Calu3 (cell line): ENCODE data around the gene ATXN10. TPM values are rescaled to one million over a fixed set of nuclear protein-coding genes. Genes with fewer than 3 reads are reported as not detected.

Experiments used
- BruUV-seq: library from RNA; stranded (reverse); fragments of 400-500 nt; replicated peaks from 2 replicates; lab custom pipeline; 2021; lab: Mats Ljungman, UMichigan
- CTCF ChIA-PET: fragments of 300-600 bp; sonication (Branson Sonifier 250); formaldehyde crosslinking; loops from one replicate; lab custom pipeline; 2022; ENCODE audit warnings: antibody characterized with exemption; lab: Charles Lee
- DNase-seq: peaks from one replicate; pipeline ENCODE4 v3.0.0; 2022
- H3K27ac Mint-ChIP-seq: one replicate; pipeline ENCODE4 v1.8.0; 2022; ENCODE audit warnings: mixed read lengths; ENCODE audit not compliant: unreplicated experiment
- H3K27me3 Mint-ChIP-seq: one replicate; pipeline ENCODE4 v1.8.0; 2022; ENCODE audit warnings: mixed read lengths; ENCODE audit not compliant: unreplicated experiment
- H3K36me3 Mint-ChIP-seq: one replicate; pipeline ENCODE4 v1.8.0; 2022; ENCODE audit warnings: mild to moderate bottlenecking, moderate library complexity, mixed read lengths; ENCODE audit not compliant: insufficient read depth, unreplicated experiment
- H3K4me1 Mint-ChIP-seq: one replicate; pipeline ENCODE4 v1.8.0; 2022; ENCODE audit warnings: mild to moderate bottlenecking, low read depth, mixed read lengths; ENCODE audit not compliant: unreplicated experiment
- H3K4me3 Mint-ChIP-seq: one replicate; pipeline ENCODE4 v1.8.0; 2022; ENCODE audit warnings: mild to moderate bottlenecking, low read depth, moderate library complexity, mixed read lengths; ENCODE audit not compliant: unreplicated experiment
- H3K9me3 Mint-ChIP-seq: one replicate; pipeline ENCODE4 v1.8.0; 2022; ENCODE audit warnings: low read depth, mixed read lengths; ENCODE audit not compliant: unreplicated experiment
- CTCF ChIP-seq: fragments of 200-600 bp; IDR thresholded peaks from one replicate; pipeline ENCODE4 v1.8.0; 2022; ENCODE audit warnings: antibody characterized with exemption; ENCODE audit not compliant: unreplicated experiment
- intact Hi-C: fragments of 100-400 bp; cut with micrococcal nuclease; formaldehyde crosslinking; loops from one replicate; pipeline ENCODE4 v1.10.0; 2022; ENCODE audit not compliant: unreplicated experiment
- total RNA-seq: library from RNA; stranded (reverse); gene quantifications from 2 replicates; pipeline ENCODE4 v1.2.3, GENCODE V29; 2022

The ATXN10 gene
- total RNA-seq, 1 experiment from 2014 or later: 263 TPM

DNA sequence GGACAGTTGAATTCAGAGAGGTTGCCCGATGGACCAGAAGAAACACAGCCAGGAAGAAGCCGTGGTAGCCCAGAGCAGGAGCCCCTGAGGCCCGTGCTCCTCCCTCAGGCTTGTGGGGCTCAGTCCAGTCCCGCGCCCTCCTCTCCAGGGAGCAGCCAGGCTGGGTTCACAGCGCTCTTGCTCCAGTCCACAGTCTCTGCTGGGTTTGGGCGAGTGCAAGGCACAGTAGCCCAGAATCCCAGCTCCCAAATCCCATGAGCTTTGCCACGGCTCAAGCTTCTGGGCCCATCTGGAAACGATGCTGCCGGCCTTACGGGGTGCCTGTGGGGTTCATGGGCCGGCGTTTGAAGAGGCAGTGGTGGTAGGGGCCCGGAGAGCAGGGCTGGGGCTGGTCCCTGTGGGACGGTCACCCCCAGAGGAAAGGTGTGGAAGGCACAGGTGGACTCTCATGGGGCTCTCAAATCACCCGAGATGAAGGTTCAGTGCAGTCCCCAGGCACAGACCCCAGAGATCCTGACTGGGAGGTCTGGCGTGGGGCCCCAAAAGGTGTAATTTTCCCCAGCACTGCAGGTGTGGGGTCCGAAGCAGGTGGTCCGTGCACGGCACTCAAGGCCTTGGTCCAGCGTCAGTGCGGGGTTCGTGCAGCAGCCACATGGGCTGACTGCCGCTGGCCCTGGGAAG lies 30.6 kb upstream of the ATXN10 start:
- peaks cover 29% of the 10 kb centered on the region for H3K36me3 Mint-ChIP-seq
- intact Hi-C loops: no loop called here
- peak overlapping the region; percentile 100 for H3K27ac Mint-ChIP-seq
- H3K4me3 Mint-ChIP-seq: no peak overlapping the region
- CTCF ChIA-PET: no interaction called here
- DNase-seq: no peak
- peaks cover 46% of the 10 kb centered on the region for H3K4me1 Mint-ChIP-seq
- H3K27me3 Mint-ChIP-seq: no peaks in the 10 kb centered on the region
- no peak for TF ChIP-seq CTCF
- no TSS peak for BruUV-seq
- H3K9me3 Mint-ChIP-seq: no peaks in the 10 kb centered on the region

DNA sequence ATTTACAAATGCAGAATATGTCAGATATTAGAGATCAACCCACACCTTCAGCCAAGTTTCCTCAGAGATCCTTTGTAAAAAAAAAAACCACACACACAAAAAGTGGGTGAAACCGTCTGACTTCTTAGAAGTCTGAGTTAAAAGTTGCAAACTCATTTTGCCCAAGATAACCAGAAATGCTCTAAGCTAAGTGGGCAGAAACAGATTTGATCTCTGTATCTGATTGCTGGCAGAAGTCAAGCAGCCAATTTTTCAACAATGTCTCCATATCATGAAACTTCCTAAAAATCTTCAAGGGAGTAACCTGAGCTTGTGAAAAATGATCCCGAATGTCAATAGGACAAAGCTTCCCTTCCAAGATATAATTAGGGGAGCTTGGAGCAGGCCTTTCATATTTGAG lies 28.6 kb upstream of the ATXN10 start:
- Mint-ChIP-seq H3K27ac (peak overlapping the region; percentile 56), H3K9me3 (no peaks in the 10 kb centered on the region), H3K36me3 (peaks cover 35% of the 10 kb centered on the region), H3K4me3 (no peak overlapping the region), H3K27me3 (no peaks in the 10 kb centered on the region), H3K4me1 (peaks cover 48% of the 10 kb centered on the region)
- CTCF ChIA-PET: interaction anchor here (1.0 to 1.7 kb wide), 2 partner anchors 46 to 65 kb away, joined by 3 to 5 read pairs; no protein-coding TSS in a partner anchor
- no peak for TF ChIP-seq CTCF
- intact Hi-C loops: no loop called here
- BruUV-seq: no TSS peak
- no peak for DNase-seq

GRCh38 chr22:45644714-45645113 lies 26.9 kb upstream of the ATXN10 start:
- H3K36me3 Mint-ChIP-seq: peaks cover 21% of the 10 kb centered on the region
- no peaks in the 10 kb centered on the region for H3K9me3 Mint-ChIP-seq
- DNase-seq: no peak
- TSS peak; percentile 81 for BruUV-seq
- CTCF ChIA-PET: interaction anchor here (0.5 to 1.9 kb wide), 5 partner anchors 40 to 325 kb away, joined by 3 to 8 read pairs (median 4); no protein-coding TSS in a partner anchor
- H3K27me3 Mint-ChIP-seq: no peaks in the 10 kb centered on the region
- intact Hi-C loops: loop anchor here (2.0 to 5.0 kb wide), 2 partner anchors 188 to 332 kb away; partner anchors contain the start of gene WNT7B
- peak overlapping the region; percentile 97 for H3K27ac Mint-ChIP-seq
- TF ChIP-seq CTCF: no peak
- peaks cover 46% of the 10 kb centered on the region for H3K4me1 Mint-ChIP-seq
- peak overlapping the region; percentile 64 for H3K4me3 Mint-ChIP-seq

DNA sequence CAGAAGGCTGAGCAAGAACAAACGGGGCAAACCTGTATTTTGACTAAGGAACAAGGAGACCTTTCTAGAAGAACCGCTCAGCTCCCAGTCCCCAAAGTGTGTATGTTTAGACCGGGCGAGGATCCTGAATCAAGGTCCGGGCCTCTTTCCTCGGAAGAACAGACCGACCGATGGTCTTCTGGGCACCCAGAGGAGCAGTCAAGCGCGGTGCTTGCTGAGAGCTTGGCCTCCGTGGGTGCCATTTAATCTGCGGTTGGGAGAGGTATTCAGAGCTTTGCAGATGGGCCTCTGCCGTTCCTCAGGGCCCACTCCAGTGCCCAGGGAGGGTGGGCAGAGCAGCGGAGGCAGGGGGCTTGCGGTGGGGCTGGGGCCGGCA lies 26.5 kb upstream of the ATXN10 start:
- intact Hi-C loops: loop anchor here (2.0 to 5.0 kb wide), 2 partner anchors 187 to 332 kb away; partner anchors contain the start of gene WNT7B
- Mint-ChIP-seq H3K27me3 (no peaks in the 10 kb centered on the region), H3K36me3 (peaks cover 17% of the 10 kb centered on the region), H3K9me3 (no peaks in the 10 kb centered on the region), H3K27ac (peak overlapping the region; percentile 97), H3K4me1 (peaks cover 42% of the 10 kb centered on the region), H3K4me3 (peak overlapping the region; percentile 64)
- CTCF ChIA-PET: interaction anchor here (0.5 to 1.9 kb wide), 6 partner anchors 40 to 395 kb away, joined by 3 to 8 read pairs (median 4); no protein-coding TSS in a partner anchor
- BruUV-seq: no TSS peak
- no peak for DNase-seq
- no peak for TF ChIP-seq CTCF
